Bronchial epithelial cell (primary cell): ENCODE measurements around the gene HMGCS1. TPM values are rescaled to one million over a fixed set of nuclear protein-coding genes. Genes with fewer than 3 reads are reported as not detected.
A peak's percentile ranks its signal among the peaks of the same experiment; 100 is the strongest.
"Not testable (repeated sequence)": the region's sequence is repeated elsewhere in the genome, so short reads cannot be mapped to it uniquely, and the experiment has no call there.

Experiments used
- DNase-seq: peaks from one replicate; pipeline ENCODE4 v3.0.0-alpha.2; 2010; ENCODE audit warnings: low read depth
- FAIRE-seq: peaks from 2 replicates; lab custom pipeline; 2011; peaks lifted over from hg19 to GRCh38; lab: Jason Lieb, UNC
- H3K27me3 ChIP-seq: 2 replicates; pipeline ENCODE4 v1.5.1; 2011; ENCODE audit warnings: low read length; ENCODE audit not compliant: control insufficient read depth, insufficient read depth
- H3K36me3 ChIP-seq: 2 replicates; pipeline ENCODE4 v1.5.1; 2011; ENCODE audit warnings: low read length; ENCODE audit not compliant: control insufficient read depth, insufficient read depth
- H3K4me3 ChIP-seq: 2 replicates; pipeline ENCODE4 v1.5.1; 2011; ENCODE audit warnings: mild to moderate bottlenecking, low read depth, low read length, control low read depth
- total RNA-seq: library from RNA; depleted of rRNA; stranded (reverse); fragments of >200 nt; gene quantifications from 2 replicates; pipeline ENCODE4 v1.2.1, GENCODE V29; 2014
- TF ChIP-seq, protein P1 (sequence below): IDR thresholded peaks from 2 replicates; pipeline ENCODE4 v1.5.1; 2011; ENCODE audit warnings: mild to moderate bottlenecking, moderate library complexity, low read length, control low read depth, inconsistent platforms; ENCODE audit not compliant: insufficient read depth, severe bottlenecking

HMGCS1 gene
- total RNA-seq, 1 donor from 2014 or later = 55.5 TPM

DNA sequence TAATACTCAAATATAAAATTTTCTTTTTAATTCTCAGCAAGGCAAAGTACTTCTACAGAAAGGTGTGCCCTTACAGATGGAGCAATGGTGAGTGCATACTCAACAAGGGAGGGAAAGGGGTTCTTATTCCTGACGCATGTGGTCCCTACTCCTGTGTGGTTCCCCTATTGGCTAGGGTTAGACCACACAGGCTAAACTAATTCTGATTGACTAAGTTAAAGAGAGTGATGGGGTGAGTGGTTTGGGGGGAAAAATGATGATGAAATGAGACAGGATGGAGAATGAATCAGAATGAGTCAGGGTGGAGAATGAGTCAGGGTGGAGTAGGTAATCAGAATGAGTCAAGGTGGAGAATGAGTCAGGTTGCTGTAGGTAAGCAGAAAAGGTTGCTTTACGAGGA lies 22.9 kb upstream of the HMGCS1 start:
- no peaks in the 10 kb centered on the region for H3K27me3 ChIP-seq
- DNase-seq (peak; percentile 80), FAIRE-seq (no peak)
- TF ChIP-seq, protein P1, sequence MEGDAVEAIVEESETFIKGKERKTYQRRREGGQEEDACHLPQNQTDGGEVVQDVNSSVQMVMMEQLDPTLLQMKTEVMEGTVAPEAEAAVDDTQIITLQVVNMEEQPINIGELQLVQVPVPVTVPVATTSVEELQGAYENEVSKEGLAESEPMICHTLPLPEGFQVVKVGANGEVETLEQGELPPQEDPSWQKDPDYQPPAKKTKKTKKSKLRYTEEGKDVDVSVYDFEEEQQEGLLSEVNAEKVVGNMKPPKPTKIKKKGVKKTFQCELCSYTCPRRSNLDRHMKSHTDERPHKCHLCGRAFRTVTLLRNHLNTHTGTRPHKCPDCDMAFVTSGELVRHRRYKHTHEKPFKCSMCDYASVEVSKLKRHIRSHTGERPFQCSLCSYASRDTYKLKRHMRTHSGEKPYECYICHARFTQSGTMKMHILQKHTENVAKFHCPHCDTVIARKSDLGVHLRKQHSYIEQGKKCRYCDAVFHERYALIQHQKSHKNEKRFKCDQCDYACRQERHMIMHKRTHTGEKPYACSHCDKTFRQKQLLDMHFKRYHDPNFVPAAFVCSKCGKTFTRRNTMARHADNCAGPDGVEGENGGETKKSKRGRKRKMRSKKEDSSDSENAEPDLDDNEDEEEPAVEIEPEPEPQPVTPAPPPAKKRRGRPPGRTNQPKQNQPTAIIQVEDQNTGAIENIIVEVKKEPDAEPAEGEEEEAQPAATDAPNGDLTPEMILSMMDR = no peak
- H3K4me3 ChIP-seq = no peak overlapping the region
- no peaks in the 10 kb centered on the region for H3K36me3 ChIP-seq

DNA sequence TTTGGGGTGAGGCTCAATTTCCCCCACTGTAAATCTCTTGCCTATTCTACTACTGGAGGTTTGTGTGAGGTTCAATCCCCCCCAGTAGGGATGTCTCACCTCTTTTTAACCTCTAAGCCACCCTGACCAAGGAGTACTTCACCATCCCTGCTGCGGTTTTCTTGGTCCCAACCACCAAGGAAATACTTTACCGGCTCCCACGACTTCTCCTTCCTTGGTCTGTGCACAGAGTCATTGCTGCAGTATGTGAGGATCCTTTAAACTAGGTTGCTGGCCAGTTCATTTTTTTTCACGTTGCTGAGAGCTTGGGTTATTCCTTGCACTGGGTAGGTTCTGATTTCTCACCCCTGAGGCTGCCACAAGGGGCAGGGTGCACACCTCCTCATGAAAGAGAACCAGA lies 22.5 kb upstream of the HMGCS1 start:
- no peak for DNase-seq
- H3K36me3 ChIP-seq = no peaks in the 10 kb centered on the region
- no peak overlapping the region for H3K4me3 ChIP-seq
- FAIRE-seq = no peak
- H3K27me3 ChIP-seq = no peaks in the 10 kb centered on the region
- TF ChIP-seq, protein P1 = no peak

DNA sequence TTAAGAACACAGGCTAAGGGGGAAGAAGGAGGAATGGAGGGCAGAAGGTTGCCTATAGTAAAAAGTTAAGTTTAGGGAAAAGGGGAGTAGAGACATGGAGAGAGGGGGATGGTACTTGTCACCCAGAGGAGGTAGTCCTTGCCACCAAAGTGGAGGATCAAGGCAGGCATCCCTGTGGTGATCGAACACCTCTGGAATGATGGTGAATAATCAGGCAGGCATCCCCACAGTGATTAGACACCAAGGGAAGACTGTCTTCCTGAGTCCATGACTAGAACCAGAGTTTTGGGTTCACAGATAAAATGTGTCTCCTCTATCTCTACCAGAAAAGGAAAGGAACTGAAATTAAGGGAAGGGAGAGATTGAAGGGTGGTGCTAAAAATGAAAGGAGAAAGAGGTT lies 19.2 kb upstream of the HMGCS1 start:
- FAIRE-seq = no peak
- Histone ChIP-seq H3K27me3 (no peaks in the 10 kb centered on the region), H3K36me3 (no peaks in the 10 kb centered on the region), H3K4me3 (no peak overlapping the region)
- peak; percentile 22 for DNase-seq
- TF ChIP-seq, protein P1 = no peak

DNA sequence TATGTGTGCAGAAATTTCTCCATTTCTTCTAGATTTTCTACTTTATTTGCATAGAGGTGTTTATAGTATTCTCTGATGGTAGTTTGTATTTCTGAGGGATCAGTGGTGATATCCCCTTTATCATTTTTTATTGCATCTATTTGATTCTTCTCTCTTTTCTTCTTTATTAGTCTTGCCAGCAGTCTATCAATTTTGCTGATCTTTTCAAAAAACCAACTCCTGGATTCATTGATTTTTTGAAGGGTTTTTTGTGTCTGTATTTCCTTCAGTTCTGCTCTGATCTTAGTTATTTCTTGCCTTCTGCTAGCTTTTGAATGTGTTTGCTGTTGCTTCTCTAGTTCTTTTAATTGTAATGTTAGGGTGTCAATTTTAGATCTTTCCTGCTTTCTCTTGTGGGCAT lies 12.4 kb upstream of the HMGCS1 start:
- DNase-seq, H3K36me3 ChIP-seq, H3K27me3 ChIP-seq, H3K4me3 ChIP-seq, FAIRE-seq: not testable (repeated sequence)

DNA sequence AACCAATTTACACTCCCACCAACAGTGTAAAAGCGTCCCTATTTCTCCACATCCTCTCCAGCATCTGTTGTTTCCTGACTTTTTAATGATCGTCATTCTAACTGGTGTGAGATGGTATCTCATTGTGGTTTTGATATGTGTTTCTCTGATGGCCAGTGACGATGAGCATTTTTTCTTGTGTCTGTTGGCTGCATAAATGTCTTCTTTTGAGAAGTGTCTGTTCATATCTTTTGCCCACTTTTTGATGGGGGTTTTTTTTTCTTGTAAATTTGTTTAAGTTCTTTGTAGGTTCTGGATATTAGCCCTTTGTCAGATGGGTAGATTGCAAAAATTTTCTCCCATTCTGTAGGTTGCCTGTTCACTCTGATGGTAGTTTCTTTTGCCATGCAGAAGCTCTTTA lies 10.3 kb upstream of the HMGCS1 start:
- not testable (repeated sequence) for H3K27me3 ChIP-seq, FAIRE-seq, DNase-seq, H3K4me3 ChIP-seq, H3K36me3 ChIP-seq

DNA sequence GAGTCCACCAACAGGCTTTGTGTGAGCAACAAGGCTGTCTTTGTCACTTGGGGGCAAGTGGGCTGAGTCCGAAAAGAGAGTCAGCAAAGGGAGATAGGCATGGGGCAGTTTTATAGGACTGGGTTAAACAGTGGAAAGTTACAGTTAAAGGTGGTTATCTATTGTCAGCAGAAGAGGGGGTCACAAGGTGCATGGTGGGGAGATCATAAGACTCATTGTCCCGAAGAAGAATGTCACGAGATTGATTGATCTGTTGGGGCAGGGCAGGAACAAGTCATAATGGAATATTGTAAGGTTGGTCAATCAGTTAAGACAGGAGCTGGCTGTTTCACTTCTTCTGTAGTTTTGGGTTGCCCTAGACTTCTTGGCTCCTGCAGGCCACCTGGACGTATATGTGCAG lies 7.6 kb upstream of the HMGCS1 start:
- TF ChIP-seq, protein P1 = no peak
- Histone ChIP-seq H3K4me3 (no peak overlapping the region), H3K36me3 (no peaks in the 10 kb centered on the region), H3K27me3 (no peaks in the 10 kb centered on the region)
- FAIRE-seq (no peak), DNase-seq (no peak)

DNA sequence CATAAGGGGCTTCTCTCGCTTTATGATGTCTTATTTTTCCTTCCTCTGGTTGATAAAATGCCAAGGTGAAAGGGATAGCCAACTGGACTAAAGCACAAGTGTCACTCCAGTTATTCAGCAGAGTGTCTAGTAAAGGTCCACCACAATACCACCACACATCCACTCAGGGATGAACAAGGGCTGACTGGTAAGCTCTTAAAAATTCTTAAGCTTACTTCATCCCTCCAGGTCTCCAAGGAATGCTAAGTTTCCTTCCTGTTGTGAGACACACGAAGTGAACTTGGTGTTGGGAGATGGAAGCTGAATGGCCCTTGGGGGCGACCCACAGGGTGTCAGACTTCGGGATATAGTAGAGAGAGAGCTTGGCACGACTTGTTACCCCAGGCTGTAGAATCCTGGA lies 3.2 kb upstream of the HMGCS1 start:
- no peak for FAIRE-seq

More for the DNA sequence above, 3.2 kb upstream of the HMGCS1 start:
- no peak for DNase-seq
- H3K36me3 ChIP-seq = no peaks in the 10 kb centered on the region
- TF ChIP-seq, protein P1 = no peak
- H3K27me3 ChIP-seq = no peaks in the 10 kb centered on the region
- H3K4me3 ChIP-seq = no peak overlapping the region
